GM19395 (cell line): ENCODE measurements around the gene PDPN.

Source experiments
- ATAC-seq: cut with Tn5 transposase; IDR thresholded peaks from one replicate; pipeline ENCODE4 v1.9.1; 2021; ENCODE audit warnings: mild to moderate bottlenecking, moderate library complexity; ENCODE audit not compliant: unreplicated experiment

The PDPN gene

GRCh38 chr1:13616234-13616633 lies 32.6 kb downstream of the PDPN start:
- no peak for ATAC-seq

- no peak for ATAC-seq
Measured at GRCh38 chr1:13617108-13617507, 33.5 kb downstream of the PDPN start.

- no peak for ATAC-seq
Measured at GRCh38 chr1:13617773-13618172, 34.1 kb downstream of the PDPN start.

GRCh38 chr1:13618483-13618882 lies 34.9 kb downstream of the PDPN start:
- no peak for ATAC-seq

- ATAC-seq: no peak
Measured at GRCh38 chr1:13619909-13620308, 36.3 kb downstream of the PDPN start.

GRCh38 chr1:13620825-13621224 lies 37.2 kb downstream of the PDPN start:
- no peak for ATAC-seq

GRCh38 chr1:13622446-13622845 lies 38.8 kb downstream of the PDPN start:
- ATAC-seq: no peak

GRCh38 chr1:13623021-13623637 lies 39.5 kb downstream of the PDPN start:
- no peak for ATAC-seq

- no peak for ATAC-seq
Measured at GRCh38 chr1:13624526-13624925, 40.9 kb downstream of the PDPN start.

- ATAC-seq: no peak
Measured at GRCh38 chr1:13627127-13627526, 43.5 kb downstream of the PDPN start.

GRCh38 chr1:13628218-13628617 lies 44.6 kb downstream of the PDPN start:
- no peak for ATAC-seq

- no peak for ATAC-seq
Measured at GRCh38 chr1:13628711-13629110, 45.1 kb downstream of the PDPN start.

GRCh38 chr1:13642306-13643004 lies 58.8 kb downstream of the PDPN start:
- ATAC-seq: no peak

- no peak for ATAC-seq
Measured at GRCh38 chr1:13643017-13643416, 59.4 kb downstream of the PDPN start.

- ATAC-seq: no peak
Measured at GRCh38 chr1:13646521-13646920, 62.9 kb downstream of the PDPN start.

- no peak for ATAC-seq
Measured at GRCh38 chr1:13651279-13651678, 67.6 kb downstream of the PDPN start.

GRCh38 chr1:13652238-13652637 lies 68.6 kb downstream of the PDPN start:
- ATAC-seq: no peak

- no peak for ATAC-seq
Measured at GRCh38 chr1:13661539-13661938, 77.9 kb downstream of the PDPN start.

- ATAC-seq: no peak
Measured at GRCh38 chr1:13662493-13662892, 78.9 kb downstream of the PDPN start.

- ATAC-seq: no peak
Measured at GRCh38 chr1:13663969-13664368, 80.3 kb downstream of the PDPN start.

GRCh38 chr1:13664451-13664850 lies 80.8 kb downstream of the PDPN start:
- no peak for ATAC-seq

GRCh38 chr1:13666317-13666716 lies 82.7 kb downstream of the PDPN start:
- ATAC-seq: no peak
